Stimulated activated CD4-positive, alpha-beta T cell treated with anti-CD3 and anti-CD28 coated beads, Interleukin-4, amount 100 ng/mL, for 48 hours (primary cell): ENCODE measurements around the gene MRGPRG.
"Not testable (repeated sequence)": the region's sequence is repeated elsewhere in the genome, so short reads cannot be mapped to it uniquely, and the experiment has no call there.

Experiments used
- DNase-seq, 2 donors: peaks; one replicate each; pipeline ENCODE4 v3.0.0-alpha.2; 2020; ENCODE audit warnings: low read depth in 2 of 2

Gene MRGPRG, protein sequence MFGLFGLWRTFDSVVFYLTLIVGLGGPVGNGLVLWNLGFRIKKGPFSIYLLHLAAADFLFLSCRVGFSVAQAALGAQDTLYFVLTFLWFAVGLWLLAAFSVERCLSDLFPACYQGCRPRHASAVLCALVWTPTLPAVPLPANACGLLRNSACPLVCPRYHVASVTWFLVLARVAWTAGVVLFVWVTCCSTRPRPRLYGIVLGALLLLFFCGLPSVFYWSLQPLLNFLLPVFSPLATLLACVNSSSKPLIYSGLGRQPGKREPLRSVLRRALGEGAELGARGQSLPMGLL

DNA sequence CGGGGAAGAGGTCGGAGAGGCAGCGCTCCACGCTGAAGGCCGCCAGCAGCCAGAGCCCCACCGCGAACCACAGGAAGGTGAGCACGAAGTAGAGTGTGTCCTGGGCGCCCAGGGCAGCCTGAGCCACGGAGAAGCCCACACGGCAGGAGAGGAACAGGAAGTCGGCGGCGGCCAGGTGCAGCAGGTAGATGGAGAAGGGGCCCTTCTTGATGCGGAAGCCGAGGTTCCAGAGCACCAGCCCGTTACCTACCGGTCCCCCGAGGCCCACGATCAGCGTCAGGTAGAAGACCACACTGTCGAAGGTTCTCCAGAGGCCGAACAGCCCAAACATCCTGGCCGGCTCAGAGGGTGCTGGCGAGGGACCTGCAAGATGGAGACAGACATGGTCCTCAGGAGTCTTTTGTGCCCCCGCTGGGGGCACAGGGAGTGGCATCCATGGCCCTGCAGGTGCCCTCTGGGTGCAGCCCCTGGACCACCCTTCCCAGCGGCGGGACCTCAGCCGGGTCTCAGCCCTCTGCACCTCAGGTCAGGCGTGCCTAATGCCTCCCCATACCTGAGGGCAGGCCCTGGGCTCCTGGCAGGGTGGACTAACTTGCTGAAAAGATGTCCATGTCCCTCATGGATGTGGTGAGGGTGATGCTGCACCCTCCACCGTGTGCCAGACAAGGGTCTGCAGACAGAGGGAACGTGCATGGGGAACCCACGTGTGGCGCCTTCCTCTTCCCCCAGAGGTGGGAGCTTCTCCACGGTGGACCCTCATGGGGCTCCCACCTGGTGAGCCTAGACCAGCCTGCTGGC, at the start of gene MRGPRG:
MRGPRG (minus strand) TSS at position 331 of the 798 bp plus-strand sequence; CDS start at position 331, 0 bp downstream.
- DNase-seq, result no peak

GRCh38 chr11:3262548-3262947, 43.9 kb upstream of the MRGPRG start:
- not testable (repeated sequence) for DNase-seq

GRCh38 chr11:3261831-3262230, 43.2 kb upstream of the MRGPRG start:
- not testable (repeated sequence) for DNase-seq

- DNase-seq, result not testable (repeated sequence)
Measured at GRCh38 chr11:3257509-3257908, 38.9 kb upstream of the MRGPRG start.

- DNase-seq, result not testable (repeated sequence)
Measured at GRCh38 chr11:3255241-3255640, 36.6 kb upstream of the MRGPRG start.

- DNase-seq, result not testable (repeated sequence)
Measured at GRCh38 chr11:3254773-3255172, 36.2 kb upstream of the MRGPRG start.

DNA sequence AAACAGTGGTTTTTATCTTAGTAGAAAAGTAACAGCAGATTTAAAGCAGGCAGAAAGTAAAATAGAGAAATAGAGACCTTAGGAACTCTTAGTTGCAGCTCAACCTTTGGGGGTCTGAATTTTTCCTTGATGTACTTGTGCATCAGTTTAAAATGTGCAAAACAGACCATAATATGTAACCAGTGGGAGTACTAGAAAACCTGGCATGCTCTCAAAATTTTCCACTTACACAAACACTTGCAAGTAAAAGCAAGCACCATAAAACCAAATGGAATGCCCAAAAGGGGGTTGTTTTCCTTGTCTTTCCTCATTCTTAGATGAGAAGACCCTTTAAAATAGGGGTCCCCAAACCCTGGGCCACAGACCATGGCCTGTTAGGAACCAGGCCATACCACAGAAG, 26.5 kb upstream of the MRGPRG start:
- no peak for DNase-seq

DNA sequence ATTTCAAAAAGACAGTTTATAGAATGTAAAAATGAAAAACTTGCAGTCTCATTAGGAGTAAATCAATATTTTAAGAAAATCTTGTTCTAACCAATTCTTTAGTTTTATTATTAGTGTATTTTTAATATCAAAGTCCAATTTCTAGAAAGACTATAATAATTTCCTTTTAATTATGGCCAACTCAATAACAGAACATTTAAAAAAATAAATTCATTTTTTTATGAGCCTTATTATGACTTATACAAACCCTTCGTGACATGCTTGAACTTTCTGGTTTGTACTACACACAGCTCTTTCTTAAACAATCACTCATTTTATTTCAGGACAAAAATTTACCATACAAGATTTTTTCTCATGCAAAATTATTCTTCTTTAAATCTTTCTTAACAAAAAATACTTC, 25.3 kb upstream of the MRGPRG start:
- no peak for DNase-seq

GRCh38 chr11:3237119-3237518, 18.5 kb upstream of the MRGPRG start:
- no peak for DNase-seq

- no peak for DNase-seq
Measured at GRCh38 chr11:3234846-3235245, 16.2 kb upstream of the MRGPRG start.

- DNase-seq, result no peak
Measured at GRCh38 chr11:3232956-3233355, 14.3 kb upstream of the MRGPRG start.

DNA sequence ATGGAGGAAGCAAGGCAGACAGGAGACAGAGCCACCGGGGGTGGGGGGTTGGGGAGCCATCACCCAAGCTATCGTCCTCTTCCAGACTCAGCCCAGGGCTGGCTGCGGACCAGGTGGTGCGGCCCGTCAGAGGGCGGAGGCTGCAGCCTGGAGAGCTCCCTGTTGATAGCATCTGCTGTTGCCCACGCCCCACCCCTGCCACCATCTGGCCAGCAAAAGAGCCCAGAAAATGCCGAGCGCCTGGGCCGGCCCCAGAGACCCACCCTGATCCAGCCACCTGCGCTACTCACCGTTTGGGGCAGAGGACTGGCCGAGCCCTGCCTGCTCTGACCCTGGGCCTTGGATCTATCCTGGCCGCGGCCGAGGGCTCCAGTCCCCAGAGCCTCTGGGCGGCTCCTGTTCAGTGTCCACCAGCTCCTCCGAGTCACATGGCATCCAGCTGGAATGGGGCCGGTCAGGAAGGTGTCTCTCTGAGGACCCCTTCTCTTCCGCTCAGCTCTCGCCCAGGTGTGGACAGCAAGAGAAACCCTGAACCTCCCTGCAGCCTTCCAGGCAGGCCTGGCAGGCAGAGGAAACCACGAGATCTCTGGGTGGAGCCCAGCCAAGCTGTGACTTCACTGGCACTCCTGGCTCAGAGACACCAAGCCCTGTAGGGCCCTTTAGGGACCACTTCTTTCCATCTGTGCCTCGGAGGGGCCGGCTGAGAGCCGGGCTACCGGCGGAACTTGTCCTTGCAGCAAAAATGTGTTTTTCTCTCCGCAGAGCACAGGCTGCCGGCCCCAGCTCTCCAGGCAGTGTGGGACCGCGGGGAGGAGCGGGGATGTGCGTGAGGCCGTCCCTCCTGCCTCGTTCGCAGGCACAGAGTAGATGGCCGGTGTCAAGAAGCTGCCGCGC, 13.5 kb upstream of the MRGPRG start, which contains the start of gene MRGPRE:
MRGPRE (minus strand) TSS at position 567 of the 894 bp plus-strand sequence. CDS start 3,618 bp downstream, outside the sequence.
- DNase-seq, result no peak

DNA sequence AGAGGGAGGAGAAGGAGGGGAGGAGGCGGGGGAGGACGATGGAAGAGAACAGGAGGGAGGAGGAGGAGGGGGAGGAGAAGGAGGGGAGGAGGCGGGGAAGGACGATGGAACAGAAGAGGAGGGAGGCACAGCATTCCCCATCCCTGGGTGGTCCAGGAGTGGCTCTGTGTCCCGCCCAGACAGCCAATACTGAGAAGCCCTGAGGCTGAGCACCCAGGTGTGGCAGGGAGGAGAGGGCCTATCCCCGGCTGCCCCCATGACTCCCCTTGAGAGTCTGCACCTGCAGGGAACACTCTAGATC, 12.9 kb upstream of the MRGPRG start:
- DNase-seq, result no peak

GRCh38 chr11:3230636-3231549, 12.3 kb upstream of the MRGPRG start:
- no peak for DNase-seq

DNA sequence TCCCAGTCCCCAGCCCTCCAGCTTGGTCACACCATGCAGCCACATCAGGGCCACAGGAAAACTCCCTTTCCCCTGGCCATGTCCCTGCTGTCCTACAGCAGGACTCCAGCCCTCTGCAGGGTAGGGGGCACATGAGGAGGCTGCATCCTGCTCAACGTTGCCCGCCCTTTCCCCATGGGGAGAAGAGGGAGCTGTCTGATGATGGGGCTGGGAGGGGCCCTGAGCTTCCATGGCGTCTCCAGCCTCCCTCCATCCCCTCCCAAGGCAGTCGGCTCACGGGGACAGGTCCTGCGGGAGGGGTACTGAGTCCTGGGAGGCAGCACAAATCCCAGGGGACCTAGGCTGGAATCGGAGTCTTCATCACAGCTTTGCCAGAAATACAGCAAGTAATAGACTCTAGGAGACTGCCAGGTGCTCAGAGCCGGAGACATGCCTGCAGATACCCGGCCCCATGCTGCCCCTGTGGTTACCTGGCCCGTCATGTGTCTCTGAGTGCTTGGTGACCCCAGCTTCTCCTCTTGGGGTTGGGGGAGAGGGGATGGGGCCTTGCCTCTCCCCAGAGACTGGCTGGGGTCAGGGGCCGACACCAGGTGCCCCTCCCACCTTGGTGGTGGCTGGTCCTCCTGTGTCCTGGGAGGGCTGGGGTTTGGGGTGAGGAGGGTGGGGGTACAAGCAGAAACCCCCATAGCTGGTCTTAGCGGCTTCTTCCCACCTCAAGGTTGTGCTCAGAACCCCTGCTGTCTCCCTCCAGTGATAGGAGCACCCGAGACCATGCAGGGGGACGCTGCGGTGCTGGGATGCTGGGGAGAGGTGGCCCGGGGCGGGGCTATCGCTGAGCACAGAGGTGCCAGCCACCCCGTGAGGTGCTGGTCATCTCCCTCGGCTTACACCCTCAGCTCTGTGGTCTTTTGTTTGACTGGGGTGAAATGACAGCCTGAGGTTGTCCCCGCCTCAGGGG, 11.3 kb upstream of the MRGPRG start:
- no peak for DNase-seq

GRCh38 chr11:3228445-3228829, 9.8 kb upstream of the MRGPRG start:
- DNase-seq, result no peak

DNA sequence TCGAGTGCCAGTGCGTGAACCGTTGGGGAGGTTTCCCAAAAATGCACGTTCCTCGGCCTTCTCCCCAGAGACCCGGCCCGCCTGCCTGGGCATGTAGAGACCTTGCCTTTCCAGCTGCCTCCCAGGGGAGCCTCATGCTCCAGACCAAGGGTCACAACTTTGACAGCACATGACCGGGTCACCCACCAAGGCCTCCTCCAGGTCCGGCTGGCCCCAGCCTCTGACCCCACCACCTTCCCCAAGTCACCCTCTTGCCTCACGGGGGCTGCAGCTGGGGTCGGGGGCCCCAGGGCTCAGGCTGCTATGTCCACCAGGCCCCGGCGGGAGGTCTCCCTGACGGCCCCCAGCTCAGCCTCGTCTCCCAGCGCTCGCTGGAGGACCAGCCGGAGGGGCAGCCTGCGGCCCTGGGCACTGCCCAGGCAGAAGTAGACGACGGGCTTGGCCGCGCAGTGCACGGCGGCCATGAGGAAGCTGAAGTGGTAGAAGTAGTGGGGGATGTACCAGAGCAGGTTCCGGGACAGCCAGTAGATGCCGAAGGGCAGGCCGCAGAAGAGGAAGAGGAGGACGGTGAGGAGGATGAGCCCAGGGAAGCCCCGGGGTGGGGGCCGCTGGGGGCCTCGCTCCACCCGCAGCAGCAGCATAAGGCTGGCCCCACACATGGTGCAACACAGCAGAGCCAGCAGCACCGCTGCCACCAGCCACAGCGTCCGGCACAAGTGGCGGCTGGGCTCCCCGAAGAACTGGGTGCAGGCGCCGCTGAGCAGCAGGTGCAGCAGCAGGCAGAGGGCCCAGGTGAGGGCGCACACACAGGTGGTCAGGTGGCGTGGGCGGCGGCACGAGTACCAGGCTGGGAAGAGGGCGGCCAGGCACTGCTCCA, 9.2 kb upstream of the MRGPRG start:
- DNase-seq, result no peak

DNA sequence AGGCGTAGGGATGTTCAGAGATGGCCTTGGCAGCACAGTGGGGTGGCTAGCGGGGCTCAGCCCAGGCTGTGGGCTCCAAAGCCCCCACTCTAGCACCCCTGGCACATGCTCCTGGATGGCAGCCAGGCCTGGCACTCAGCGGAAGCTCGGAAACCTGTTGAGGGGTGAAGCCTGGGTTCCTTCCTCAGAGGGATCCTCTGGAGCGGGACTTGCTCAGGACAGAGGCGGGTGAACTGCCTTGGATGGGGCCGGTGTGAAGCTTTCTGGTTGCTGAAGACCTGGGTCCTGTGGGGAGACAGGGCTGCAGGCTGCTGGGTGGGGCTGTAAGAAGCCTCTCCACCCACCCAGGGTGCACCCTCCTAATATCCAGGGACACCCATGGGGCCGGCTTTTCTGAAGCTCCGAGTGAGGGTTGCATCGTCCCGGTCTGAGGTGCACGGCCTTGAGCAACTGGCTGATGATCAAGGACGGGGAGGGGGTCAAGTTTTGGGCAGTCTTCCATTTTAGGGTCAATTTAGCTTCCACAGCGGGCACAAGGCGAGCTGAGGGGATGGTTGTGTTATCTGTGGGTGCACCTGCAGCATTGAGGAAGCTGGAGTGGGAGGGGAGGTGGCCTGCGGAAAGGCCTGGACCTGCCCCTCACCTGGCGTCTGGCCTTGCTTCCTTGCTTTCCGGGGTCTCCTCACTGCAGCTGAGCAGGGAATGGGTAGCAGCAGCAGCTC, 8.4 kb upstream of the MRGPRG start:
- no peak for DNase-seq
